Trophoblast cell (in vitro differentiated cells and primary cell): ENCODE results near the gene SPEF1.

ENCODE experiments used
- DNase-seq, 2 donors: peaks; one replicate each; pipeline ENCODE4 v3.0.0-alpha.2; 2016
- H2AFZ ChIP-seq: 2 replicates; pipeline ENCODE4 v1.6.1; 2013; ENCODE audit warnings: low read length, moderate library complexity, mild to moderate bottlenecking; ENCODE audit not compliant: insufficient read depth, poor library complexity
- H2AK5ac ChIP-seq: 2 replicates; pipeline ENCODE4 v1.6.1; 2013; ENCODE audit warnings: mild to moderate bottlenecking, low read length
- H2BK120ac ChIP-seq: 2 replicates; pipeline ENCODE4 v1.6.1; 2013; ENCODE audit warnings: low read length, mild to moderate bottlenecking, moderate library complexity; ENCODE audit not compliant: insufficient read depth, poor library complexity
- H2BK12ac ChIP-seq: 2 replicates; pipeline ENCODE4 v1.6.1; 2013; ENCODE audit warnings: mild to moderate bottlenecking, low read length, moderate library complexity
- H2BK5ac ChIP-seq: 2 replicates; pipeline ENCODE4 v1.6.1; 2013; ENCODE audit warnings: low read length, low read depth, moderate library complexity, mild to moderate bottlenecking; ENCODE audit not compliant: poor library complexity
- H3K14ac ChIP-seq: 2 replicates; pipeline ENCODE4 v1.6.1; 2013; ENCODE audit warnings: mild to moderate bottlenecking, low read length
- H3K18ac ChIP-seq: 2 replicates; pipeline ENCODE4 v1.6.1; 2013; ENCODE audit warnings: mild to moderate bottlenecking, low read length
- H3K23ac ChIP-seq: 2 replicates; pipeline ENCODE4 v1.6.1; 2013; ENCODE audit warnings: low read length
- H3K27ac ChIP-seq: 2 replicates; pipeline ENCODE4 v1.5.1; 2013; ENCODE audit warnings: low read depth, mild to moderate bottlenecking, inconsistent platforms, low read length, moderate library complexity
- H3K27me3 ChIP-seq: 2 replicates; pipeline ENCODE4 v1.6.1; 2013; ENCODE audit warnings: inconsistent platforms, mild to moderate bottlenecking, low read length, moderate library complexity; ENCODE audit not compliant: insufficient read depth
- H3K36me3 ChIP-seq, 2 experiments: 1 replicate in 1 of 2; 2 replicates in 1 of 2; pipeline ENCODE4 v1.6.1; 2013; ENCODE audit warnings: low read length in 2 of 2, mild to moderate bottlenecking in 2 of 2, moderate library complexity in 1 of 2; ENCODE audit not compliant: insufficient read depth in 2 of 2, control insufficient read depth in 1 of 2
- H3K4ac ChIP-seq: 2 replicates; pipeline ENCODE4 v1.6.1; 2013; ENCODE audit warnings: low read depth, mild to moderate bottlenecking, low read length, moderate library complexity
- H3K4me1 ChIP-seq, 2 experiments: 1 replicate in 1 of 2; 2 replicates in 1 of 2; pipeline ENCODE4 v1.6.1; 2013; ENCODE audit warnings: low read length in 2 of 2, mild to moderate bottlenecking in 2 of 2, moderate library complexity in 1 of 2; ENCODE audit not compliant: insufficient read depth in 2 of 2, control insufficient read depth in 1 of 2
- H3K4me2 ChIP-seq: 2 replicates; pipeline ENCODE4 v1.6.1; 2013; ENCODE audit warnings: inconsistent platforms, mild to moderate bottlenecking, low read length, moderate library complexity
- H3K4me3 ChIP-seq: 2 replicates; pipeline ENCODE4 v1.5.1; 2013; ENCODE audit warnings: mild to moderate bottlenecking, low read depth, low read length, inconsistent platforms
- H3K79me1 ChIP-seq: one replicate; pipeline ENCODE4 v1.6.1; 2013; ENCODE audit warnings: low read length
- H3K79me2 ChIP-seq: 2 replicates; pipeline ENCODE4 v1.6.1; 2013; ENCODE audit warnings: low read length, mild to moderate bottlenecking; ENCODE audit not compliant: control insufficient read depth, insufficient read depth, poor library complexity
- H3K9ac ChIP-seq: 2 replicates; pipeline ENCODE4 v1.6.1; 2013; ENCODE audit warnings: mild to moderate bottlenecking, low read length
- H3K9me3 ChIP-seq: 2 replicates; pipeline ENCODE4 v1.6.1; 2013; ENCODE audit warnings: low read depth, mild to moderate bottlenecking, control low read depth, inconsistent platforms, low read length; ENCODE audit not compliant: insufficient read depth
- H4K12ac ChIP-seq: 2 replicates; pipeline ENCODE4 v1.6.1; 2013; ENCODE audit warnings: low read depth, mild to moderate bottlenecking, low read length, moderate library complexity
- H4K8ac ChIP-seq: 2 replicates; pipeline ENCODE4 v1.6.1; 2013; ENCODE audit warnings: low read depth, mild to moderate bottlenecking, low read length, moderate library complexity
- H4K91ac ChIP-seq: one replicate; pipeline ENCODE4 v1.6.1; 2013; ENCODE audit warnings: low read depth, mild to moderate bottlenecking, low read length, moderate library complexity
- WGBS: extraction: QIAGEN DNeasy Blood & Tissue Kit; methylation state at CpG from one replicate; pipeline ENCODE4 v1.1.7; 2013; ENCODE audit warnings: missing lambda C conversion rate; ENCODE audit not compliant: insufficient read length, insufficient coverage; ENCODE audit errors: extremely low coverage; 5-methylcytosine and 5-hydroxymethylcytosine counted together

SPEF1 gene

GRCh38 chr20:3820048-3820900 is 39.0 kb upstream of the SPEF1 start, which contains the start of gene AP5S1:
TSS of gene AP5S1 (plus strand) at chr20:3820547. CDS start at chr20:3822118, 1,571 bp downstream.
- peak within 1 kb of the TSS; percentile 98 for H3K9ac ChIP-seq
- peak within 1 kb of the TSS; percentile 98 for H2BK5ac ChIP-seq
- peak within 1 kb of the TSS; percentile 96 for H2AFZ ChIP-seq
- peak within 1 kb of the TSS; percentile 92 for H3K4me2 ChIP-seq
- H2BK12ac ChIP-seq = peak within 1 kb of the TSS; percentile 46
- H2AK5ac ChIP-seq = peak within 1 kb of the TSS; percentile 97
- H3K9me3 ChIP-seq = no peaks in the 10 kb centered on the region
- H3K36me3 ChIP-seq = peaks cover 20 to 24% of the 10 kb centered on the region in 2 experiments
- H3K14ac ChIP-seq = peak within 1 kb of the TSS; percentile 99
- peak within 1 kb of the TSS; percentile 98 for H4K12ac ChIP-seq
- DNase-seq = peak; percentile 98
- peak within 1 kb of the TSS; percentile 98 for H3K18ac ChIP-seq
- H3K79me1 ChIP-seq = peaks cover 8% of the 10 kb centered on the region
- peak within 1 kb of the TSS; percentile 99 for H2BK120ac ChIP-seq
- no peaks in the 10 kb centered on the region for H3K27me3 ChIP-seq
- H3K4me3 ChIP-seq = peak within 1 kb of the TSS; percentile 96
- H3K27ac ChIP-seq = peak within 1 kb of the TSS; percentile 98
- peak within 1 kb of the TSS; percentile 97 for H3K4ac ChIP-seq
- H3K23ac ChIP-seq = no peak within 1 kb of the TSS
- H3K4me1 ChIP-seq = peaks cover 2 to 3% of the 10 kb centered on the region in 2 experiments
- peak within 1 kb of the TSS; percentile 100 for H4K8ac ChIP-seq
- WGBS = no CpG with 5 or more reads among the region's 96 CpGs
- H4K91ac ChIP-seq = peak within 1 kb of the TSS; percentile 99
- H3K79me2 ChIP-seq = peaks cover 6% of the 10 kb centered on the region

GRCh38 chr20:3819411-3820047 is 38.3 kb upstream of the SPEF1 start:
- peak overlapping the region; percentile 97 for H2AK5ac ChIP-seq
- no peak overlapping the region for H3K23ac ChIP-seq
- H3K9ac ChIP-seq = peak overlapping the region; percentile 79
- peaks cover 8% of the 10 kb centered on the region for H3K79me1 ChIP-seq
- H3K9me3 ChIP-seq = no peaks in the 10 kb centered on the region
- no peak for DNase-seq
- H4K12ac ChIP-seq = peak overlapping the region; percentile 63
- H2BK120ac ChIP-seq = no peak overlapping the region
- peak overlapping the region; percentile 46 for H2BK12ac ChIP-seq
- H4K8ac ChIP-seq = peak overlapping the region; percentile 100
- no peaks in the 10 kb centered on the region for H3K27me3 ChIP-seq
- peaks cover 2 to 3% of the 10 kb centered on the region in 2 experiments for H3K4me1 ChIP-seq
- peak overlapping the region; percentile 34 for H3K4ac ChIP-seq
- H2BK5ac ChIP-seq = peak overlapping the region; percentile 43
- peak overlapping the region; percentile 66 for H4K91ac ChIP-seq
- peaks cover 6% of the 10 kb centered on the region for H3K79me2 ChIP-seq
- H2AFZ ChIP-seq = peak overlapping the region; percentile 60
- no peak overlapping the region for H3K18ac ChIP-seq
- peak overlapping the region; percentile 96 for H3K4me3 ChIP-seq
- peaks cover 19 to 22% of the 10 kb centered on the region in 2 experiments for H3K36me3 ChIP-seq
- H3K27ac ChIP-seq = peak overlapping the region; percentile 67
- WGBS = no CpG with 5 or more reads among the region's 20 CpGs
- H3K14ac ChIP-seq = peak overlapping the region; percentile 55
- H3K4me2 ChIP-seq = peak overlapping the region; percentile 92

GRCh38 chr20:3818155-3819151 is 37.2 kb upstream of the SPEF1 start:
- Histone ChIP-seq H3K4ac (no peak overlapping the region), H2AK5ac (peak overlapping the region; percentile 45), H2BK5ac (no peak overlapping the region), H3K14ac (no peak overlapping the region), H3K4me1 (peaks cover 2 to 3% of the 10 kb centered on the region in 2 experiments), H3K23ac (no peak overlapping the region), H2BK12ac (no peak overlapping the region), H3K36me3 (peaks cover 9 to 11% of the 10 kb centered on the region in 2 experiments), H3K9ac (no peak overlapping the region), H2AFZ (peak overlapping the region; percentile 71), H2BK120ac (no peak overlapping the region), H3K9me3 (no peaks in the 10 kb centered on the region), H4K91ac (no peak overlapping the region), H3K27ac (no peak overlapping the region), H4K8ac (peak overlapping the region; percentile 73), H3K4me3 (no peak overlapping the region), H3K79me2 (peaks cover 6% of the 10 kb centered on the region), H3K18ac (no peak overlapping the region), H3K79me1 (peaks cover 8% of the 10 kb centered on the region), H3K27me3 (no peaks in the 10 kb centered on the region), H4K12ac (no peak overlapping the region), H3K4me2 (no peak overlapping the region)
- DNase-seq = peak; percentile 73 to 88
- WGBS = no CpG with 5 or more reads among the region's 8 CpGs
